ENCODE results near the gene LIX1. TPM values are rescaled to one million over a fixed set of nuclear protein-coding genes. Genes with fewer than 3 reads are reported as not detected.
A peak's percentile ranks its signal among the peaks of the same experiment; 100 is the strongest.
"Not testable (repeated sequence)": the region's sequence is repeated elsewhere in the genome, so short reads cannot be mapped to it uniquely, and the experiment has no call there.

The LIX1 gene
- total and polyA plus RNA-seq, 3 experiments from 2014 or later, result not detected

- peaks cover 41 to 46% (median 43%) of the 10 kb centered on the region in 3 donors for H3K4me1 Mint-ChIP-seq
- H3K9me3 ChIP-seq (ENCODE audit: low read length); H3K4me3 ChIP-seq (ENCODE audit: low read length); DNase-seq; H3K27me3 Mint-ChIP-seq; H3K9me3 Mint-ChIP-seq; H3K27ac ChIP-seq (ENCODE audit: low read depth, low read length); H3K27ac Mint-ChIP-seq; POLR2A ChIA-PET; H3K27me3 ChIP-seq (ENCODE audit: insufficient read depth, low read length, poor library complexity, severe bottlenecking): not testable (repeated sequence)
- CTCF ChIA-PET, result interaction anchor here (1.5 to 1.8 kb wide), 2 partner anchors 18 to 310 kb away, joined by 4 to 5 read pairs; no protein-coding TSS in a partner anchor
- H3K36me3 ChIP-seq (ENCODE audit: insufficient read depth, low read length), result peaks cover 37% of the 10 kb centered on the region
- peaks cover 23% of the 10 kb centered on the region for H3K4me1 ChIP-seq (ENCODE audit: insufficient read depth, low read length)
- peaks cover 13 to 61% (median 34%) of the 10 kb centered on the region in 3 donors for H3K36me3 Mint-ChIP-seq
- peak overlapping the region in 1 of 7 donors; percentile 20 for H3K4me3 Mint-ChIP-seq
Measured at GRCh38 chr5:97179457-97179856, 37.0 kb upstream of the LIX1 start.

DNA sequence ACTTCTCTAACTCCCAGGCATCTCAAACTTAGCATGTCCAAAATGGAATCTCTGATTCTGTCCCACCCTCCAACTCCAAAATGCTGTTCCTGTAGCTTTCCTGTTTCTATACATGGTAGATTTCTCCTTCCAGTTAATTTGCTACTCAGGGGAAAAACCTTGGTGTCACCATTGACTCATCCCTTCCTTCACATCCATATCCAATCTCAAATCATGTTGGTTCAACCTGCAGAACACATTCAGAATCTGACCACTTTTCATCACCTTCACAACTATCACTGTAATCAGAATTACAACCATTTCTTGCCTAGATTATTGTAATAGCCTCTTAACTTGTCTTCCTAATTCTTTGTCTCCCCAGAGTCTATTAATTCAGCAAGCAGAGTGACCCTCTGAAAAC is 29.8 kb upstream of the LIX1 start:
- Histone ChIP-seq H3K4me1 (ENCODE audit: insufficient read depth, low read length) (no peaks in the 10 kb centered on the region), H3K9me3 (ENCODE audit: low read length) (no peaks in the 10 kb centered on the region), H3K36me3 (ENCODE audit: insufficient read depth, low read length) (peaks cover 31% of the 10 kb centered on the region), H3K4me3 (ENCODE audit: low read length) (no peak overlapping the region), H3K27me3 (ENCODE audit: insufficient read depth, low read length, poor library complexity, severe bottlenecking) (no peaks in the 10 kb centered on the region), H3K27ac (ENCODE audit: low read depth, low read length) (no peak overlapping the region)
- peak overlapping the region in 5 of 8 donors; percentile 3 to 67 (median 30) for H3K27ac Mint-ChIP-seq
- peaks cover 6 to 84% (median 28%) of the 10 kb centered on the region in 3 donors for H3K36me3 Mint-ChIP-seq
- H3K4me1 Mint-ChIP-seq, result peaks cover 17 to 34% (median 24%) of the 10 kb centered on the region in 3 donors
- POLR2A ChIA-PET, result no interaction called here
- H3K4me3 Mint-ChIP-seq, result no peak overlapping the region
- DNase-seq, result no peak
- CTCF ChIA-PET, result no interaction called here
- no peaks in the 10 kb centered on the region for H3K27me3 Mint-ChIP-seq
- no peaks in the 10 kb centered on the region for H3K9me3 Mint-ChIP-seq

DNA sequence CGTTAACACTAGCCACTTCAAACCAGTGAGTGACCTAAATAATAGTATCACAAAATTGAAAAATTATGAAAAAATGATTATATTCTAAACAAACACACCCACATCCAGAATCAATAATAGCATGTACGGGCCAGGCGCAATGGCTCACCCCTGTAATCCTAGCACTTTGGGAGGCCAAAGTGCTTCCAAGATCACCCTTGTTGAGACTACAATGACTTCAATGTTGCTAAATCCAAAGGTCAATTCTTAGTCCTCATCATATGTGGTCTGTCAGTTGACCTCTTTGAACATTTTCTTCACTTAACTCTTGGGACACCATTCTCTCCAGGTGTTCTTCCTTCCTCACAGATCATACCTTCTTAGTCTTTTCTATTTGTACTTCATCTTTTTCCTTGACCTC is 29.3 kb upstream of the LIX1 start:
- CTCF ChIA-PET, result no interaction called here
- POLR2A ChIA-PET, result no interaction called here
- no peak for DNase-seq
- Histone ChIP-seq H3K4me1 (ENCODE audit: insufficient read depth, low read length) (no peaks in the 10 kb centered on the region), H3K27me3 (ENCODE audit: insufficient read depth, low read length, poor library complexity, severe bottlenecking) (no peaks in the 10 kb centered on the region), H3K27ac (ENCODE audit: low read depth, low read length) (no peak overlapping the region), H3K36me3 (ENCODE audit: insufficient read depth, low read length) (peaks cover 27% of the 10 kb centered on the region), H3K9me3 (ENCODE audit: low read length) (no peaks in the 10 kb centered on the region), H3K4me3 (ENCODE audit: low read length) (no peak overlapping the region)
- peak overlapping the region in 4 of 8 donors; percentile 14 to 67 (median 47) for H3K27ac Mint-ChIP-seq
- H3K27me3 Mint-ChIP-seq, result no peaks in the 10 kb centered on the region
- no peaks in the 10 kb centered on the region for H3K9me3 Mint-ChIP-seq
- H3K36me3 Mint-ChIP-seq, result peaks cover 6 to 83% (median 26%) of the 10 kb centered on the region in 3 donors
- peaks cover 16 to 34% (median 27%) of the 10 kb centered on the region in 3 donors for H3K4me1 Mint-ChIP-seq
- H3K4me3 Mint-ChIP-seq, result no peak overlapping the region

DNA sequence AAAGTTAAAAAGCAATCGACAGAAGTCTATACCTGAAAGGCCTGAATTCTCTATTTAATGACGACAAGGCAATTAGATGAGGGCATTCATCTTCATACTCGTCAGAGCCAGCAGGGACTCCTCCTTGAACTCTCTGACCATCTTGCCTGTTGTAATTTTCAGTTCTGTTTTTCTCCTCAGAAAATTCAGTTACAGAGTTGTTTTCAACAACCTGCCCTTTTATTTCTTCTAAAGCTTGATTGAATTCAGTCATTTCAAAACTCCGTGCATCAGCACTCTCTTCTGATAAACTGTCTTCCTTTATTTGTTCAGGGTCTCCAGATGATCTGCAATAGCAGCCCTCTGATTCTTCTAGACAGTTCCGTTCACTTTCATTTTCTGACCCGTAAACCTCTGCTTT is 25.0 kb upstream of the LIX1 start:
- Histone ChIP-seq H3K4me3 (ENCODE audit: low read length) (no peak overlapping the region), H3K27ac (ENCODE audit: low read depth, low read length) (no peak overlapping the region), H3K36me3 (ENCODE audit: insufficient read depth, low read length) (peaks cover 17% of the 10 kb centered on the region), H3K9me3 (ENCODE audit: low read length) (no peaks in the 10 kb centered on the region), H3K27me3 (ENCODE audit: insufficient read depth, low read length, poor library complexity, severe bottlenecking) (no peaks in the 10 kb centered on the region), H3K4me1 (ENCODE audit: insufficient read depth, low read length) (no peaks in the 10 kb centered on the region)
- H3K36me3 Mint-ChIP-seq, result peaks cover 6 to 77% (median 17%) of the 10 kb centered on the region in 3 donors
- ChIA-PET POLR2A (no interaction called here), CTCF (interaction anchor here (14.3 kb wide), 1 partner anchor 300 kb away, joined by 130 read pairs; no protein-coding TSS in a partner anchor)
- H3K4me3 Mint-ChIP-seq, result peak overlapping the region in 3 of 7 donors; percentile 44 to 64 (median 49)
- no peaks in the 10 kb centered on the region for H3K27me3 Mint-ChIP-seq
- no peaks in the 10 kb centered on the region for H3K9me3 Mint-ChIP-seq
- no peak for DNase-seq
- peak overlapping the region in 7 of 8 donors; percentile 43 to 90 (median 75) for H3K27ac Mint-ChIP-seq
- H3K4me1 Mint-ChIP-seq, result peaks cover 13 to 31% (median 25%) of the 10 kb centered on the region in 3 donors

GRCh38 chr5:97165726-97166125 is 23.3 kb upstream of the LIX1 start:
- Histone ChIP-seq H3K27me3 (ENCODE audit: insufficient read depth, low read length, poor library complexity, severe bottlenecking) (no peaks in the 10 kb centered on the region), H3K9me3 (ENCODE audit: low read length) (no peaks in the 10 kb centered on the region), H3K36me3 (ENCODE audit: insufficient read depth, low read length) (peaks cover 14% of the 10 kb centered on the region), H3K4me1 (ENCODE audit: insufficient read depth, low read length) (no peaks in the 10 kb centered on the region), H3K27ac (ENCODE audit: low read depth, low read length) (no peak overlapping the region), H3K4me3 (ENCODE audit: low read length) (no peak overlapping the region)
- no peak for DNase-seq
- CTCF ChIA-PET, result interaction anchor here (6.4 to 14.3 kb wide), 2 partner anchors 299 to 415 kb away, joined by 49 to 130 read pairs; no protein-coding TSS in a partner anchor
- Mint-ChIP-seq H3K27me3 (no peaks in the 10 kb centered on the region), H3K4me3 (no peak overlapping the region), H3K27ac (peak overlapping the region in 5 of 8 donors; percentile 23 to 82 (median 64)), H3K36me3 (peaks cover 0 to 77% (median 11%) of the 10 kb centered on the region in 3 donors), H3K9me3 (no peaks in the 10 kb centered on the region), H3K4me1 (peaks cover 7 to 21% (median 21%) of the 10 kb centered on the region in 3 donors)
- POLR2A ChIA-PET, result no interaction called here

DNA sequence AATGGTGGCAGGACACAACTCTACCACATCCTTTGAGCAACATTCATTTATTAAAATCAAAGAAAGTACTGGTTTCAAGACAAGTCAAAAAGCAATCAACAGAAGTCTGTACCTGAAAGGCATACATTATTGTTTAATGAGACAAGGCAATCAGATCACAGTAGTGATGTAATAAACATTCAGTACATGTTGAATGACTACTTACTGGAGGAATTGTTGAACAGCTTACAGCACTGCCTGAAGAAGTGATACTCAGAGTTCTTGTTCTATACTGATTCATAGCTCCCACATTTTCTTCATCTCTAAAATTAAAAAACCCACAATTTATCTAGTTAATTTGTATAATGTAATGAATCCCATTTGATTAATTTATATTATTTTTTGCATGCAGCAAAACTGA is 22.4 kb upstream of the LIX1 start:
- Mint-ChIP-seq H3K4me1 (peaks cover 7 to 21% (median 21%) of the 10 kb centered on the region in 3 donors), H3K4me3 (no peak overlapping the region), H3K27me3 (no peaks in the 10 kb centered on the region), H3K36me3 (peaks cover 7 to 77% (median 14%) of the 10 kb centered on the region in 3 donors), H3K9me3 (no peaks in the 10 kb centered on the region), H3K27ac (peak overlapping the region in 4 of 8 donors; percentile 1 to 90 (median 50))
- ChIA-PET POLR2A (interaction anchor here (0.6 kb wide), 1 partner anchor 239 kb away, joined by 10 read pairs; no protein-coding TSS in a partner anchor), CTCF (interaction anchor here (1.6 to 14.3 kb wide), 4 partner anchors 16 to 550 kb away, joined by 5 to 130 read pairs (median 28); no protein-coding TSS in a partner anchor)
- H3K27me3 ChIP-seq (ENCODE audit: insufficient read depth, low read length, poor library complexity, severe bottlenecking), result no peaks in the 10 kb centered on the region
- no peak overlapping the region for H3K4me3 ChIP-seq (ENCODE audit: low read length)
- H3K4me1 ChIP-seq (ENCODE audit: insufficient read depth, low read length), result no peaks in the 10 kb centered on the region
- H3K27ac ChIP-seq (ENCODE audit: low read depth, low read length), result no peak overlapping the region
- DNase-seq, result no peak
- no peaks in the 10 kb centered on the region for H3K9me3 ChIP-seq (ENCODE audit: low read length)
- peaks cover 16% of the 10 kb centered on the region for H3K36me3 ChIP-seq (ENCODE audit: insufficient read depth, low read length)

DNA sequence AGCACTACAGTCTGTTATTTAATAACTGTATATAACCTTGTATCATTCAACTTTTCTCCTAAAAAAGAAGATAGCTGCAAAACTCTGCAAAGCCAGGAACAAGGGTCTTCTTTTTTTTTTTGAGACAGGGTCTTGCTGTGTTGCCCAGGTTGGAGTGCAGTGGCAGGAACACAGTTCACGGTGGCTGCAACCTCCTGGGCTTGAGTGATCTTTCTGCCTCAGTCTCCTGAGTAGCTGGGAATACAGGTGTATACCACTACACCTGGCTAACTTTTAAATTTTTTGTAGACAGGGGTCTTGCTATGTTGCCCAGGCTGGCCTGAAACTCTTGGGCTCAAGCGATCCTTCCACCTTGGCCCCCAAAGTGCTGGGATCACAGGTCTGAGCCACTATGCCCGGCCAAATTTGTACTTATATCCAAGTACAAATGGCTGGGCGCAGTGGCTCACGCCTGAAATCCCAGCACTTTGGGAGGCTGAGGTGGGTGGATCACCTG is 21.4 kb upstream of the LIX1 start:
- no peak for DNase-seq
- no peaks in the 10 kb centered on the region for H3K9me3 ChIP-seq (ENCODE audit: low read length)
- ChIA-PET POLR2A (no interaction called here), CTCF (interaction anchor here (0.8 to 14.3 kb wide), 5 partner anchors 17 to 549 kb away, joined by 3 to 130 read pairs (median 6); no protein-coding TSS in a partner anchor)
- Mint-ChIP-seq H3K27me3 (no peaks in the 10 kb centered on the region), H3K36me3 (peaks cover 15 to 72% (median 16%) of the 10 kb centered on the region in 3 donors), H3K4me1 (peaks cover 7 to 21% (median 18%) of the 10 kb centered on the region in 3 donors), H3K27ac (no peak overlapping the region), H3K9me3 (peaks cover 0 to 4% (median 2%) of the 10 kb centered on the region in 5 donors), H3K4me3 (no peak overlapping the region)
- no peak overlapping the region for H3K27ac ChIP-seq (ENCODE audit: low read depth, low read length)
- peaks cover 13% of the 10 kb centered on the region for H3K36me3 ChIP-seq (ENCODE audit: insufficient read depth, low read length)
- H3K4me1 ChIP-seq (ENCODE audit: insufficient read depth, low read length), result no peaks in the 10 kb centered on the region
- H3K4me3 ChIP-seq (ENCODE audit: low read length), result no peak overlapping the region
- H3K27me3 ChIP-seq (ENCODE audit: insufficient read depth, low read length, poor library complexity, severe bottlenecking), result no peaks in the 10 kb centered on the region

- H3K27me3 ChIP-seq (ENCODE audit: insufficient read depth, low read length, poor library complexity, severe bottlenecking), result no peaks in the 10 kb centered on the region
- H3K4me1 Mint-ChIP-seq, result peaks cover 7 to 20% (median 18%) of the 10 kb centered on the region in 3 donors
- ChIA-PET POLR2A (interaction anchor here (1.0 kb wide), 1 partner anchor 414 kb away, joined by 3 read pairs; no protein-coding TSS in a partner anchor), CTCF (interaction anchor here (0.8 to 14.3 kb wide), 5 partner anchors 17 to 549 kb away, joined by 3 to 130 read pairs (median 6); no protein-coding TSS in a partner anchor)
- peaks cover under 1% of the 10 kb centered on the region for H3K9me3 ChIP-seq (ENCODE audit: low read length)
- peak in 1 of 5 donors; percentile 27 for DNase-seq
- peaks cover 17 to 69% (median 21%) of the 10 kb centered on the region in 3 donors for H3K36me3 Mint-ChIP-seq
- H3K9me3 Mint-ChIP-seq, result peaks cover 2 to 7% (median 7%) of the 10 kb centered on the region in 5 donors
- peak overlapping the region in 1 of 8 donors; percentile 26 for H3K27ac Mint-ChIP-seq
- H3K4me1 ChIP-seq (ENCODE audit: insufficient read depth, low read length), result no peaks in the 10 kb centered on the region
- no peak overlapping the region for H3K4me3 ChIP-seq (ENCODE audit: low read length)
- H3K27me3 Mint-ChIP-seq, result no peaks in the 10 kb centered on the region
- peaks cover 8% of the 10 kb centered on the region for H3K36me3 ChIP-seq (ENCODE audit: insufficient read depth, low read length)
- H3K27ac ChIP-seq (ENCODE audit: low read depth, low read length), result no peak overlapping the region
- H3K4me3 Mint-ChIP-seq, result no peak overlapping the region
Measured at GRCh38 chr5:97163360-97163764, 21.0 kb upstream of the LIX1 start.

Measured in CD8-positive, alpha-beta memory T cell (primary cell).